Measurements from ENCODE around the gene EFNA3. TPM values are rescaled to one million over a fixed set of nuclear protein-coding genes. Genes with fewer than 3 reads are reported as not detected.

The EFNA3 gene
- total and polyA plus RNA-seq, 2 of the 4 experiments (the other 2 are of a cell fraction) = 0.72 to 1.6 TPM

DNA sequence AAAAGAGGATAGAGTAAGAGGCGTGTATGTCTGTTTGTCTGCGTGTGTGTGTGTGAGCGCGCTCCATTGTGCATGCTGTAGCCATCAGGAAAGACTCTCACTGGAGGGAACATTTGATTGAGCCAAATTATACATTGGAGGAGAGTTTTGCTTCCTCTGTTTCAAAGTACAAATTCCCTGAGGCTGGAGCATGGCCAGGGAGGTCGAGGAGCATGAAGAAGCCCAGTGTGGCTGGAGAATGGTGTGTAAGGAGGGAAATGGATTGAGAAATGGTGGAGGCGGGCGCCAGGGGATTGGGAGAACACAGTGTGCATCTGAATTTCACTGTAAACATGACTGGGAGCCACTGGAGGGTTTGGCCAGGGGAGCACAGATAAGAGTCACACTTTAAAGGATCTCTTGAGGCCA lies 27.0 kb downstream of the EFNA3 start:
- no peaks in the 10 kb centered on the region for H3K9me1 ChIP-seq (ENCODE audit: insufficient read depth, low read length)
- H2AK9ac ChIP-seq (replicated peaks; ENCODE audit: low read depth, low read length, poor library complexity) = no peak overlapping the region
- H3K79me1 ChIP-seq (ENCODE audit: low read depth in 1 of 2, low read length in 2 of 2) = no peaks in the 10 kb centered on the region
- intact Hi-C loops (cut with micrococcal nuclease) = no loop called here
- H4K8ac ChIP-seq (ENCODE audit: low read depth in 2 of 2, low read length in 2 of 2) = no peak overlapping the region
- peaks cover 45% of the 10 kb centered on the region for H3K27me3 ChIP-seq (ENCODE audit: control insufficient read depth, insufficient read depth, low read length)
- ATAC-seq (ENCODE audit: low read depth) = no peak
- in situ Hi-C loops (cut with MboI; ENCODE audit: low sequenced_read_pairs) = no loop called here
- no peaks in the 10 kb centered on the region for H3K36me3 ChIP-seq (ENCODE audit: control insufficient read depth, insufficient read depth, low read length)
- H2BK120ac ChIP-seq (ENCODE audit: low read depth, low read length) = no peak overlapping the region
- no peaks in the 10 kb centered on the region for H4K20me1 ChIP-seq (ENCODE audit: insufficient read depth, low read length)
- H2BK5ac ChIP-seq (ENCODE audit: low read depth, low read length, poor library complexity, severe bottlenecking) = no peak overlapping the region
- no peak overlapping the region for H2AK5ac ChIP-seq (ENCODE audit: low read depth, low read length)
- no peaks in the 10 kb centered on the region for H3K9me3 ChIP-seq (ENCODE audit: control insufficient read depth, insufficient read depth, low read length)
- H3K23ac ChIP-seq (ENCODE audit: low read depth, low read length) = no peak overlapping the region
- H2BK15ac ChIP-seq (ENCODE audit: low read depth, low read length) = no peak overlapping the region
- no peak overlapping the region for H4K5ac ChIP-seq (ENCODE audit: low read depth, low read length)
- H3K9ac ChIP-seq (ENCODE audit: low read depth, low read length) = no peak overlapping the region
- CTCF ChIA-PET = interaction anchor here (1.3 kb wide), 1 partner anchor 14 kb away, joined by 4 read pairs; no protein-coding TSS in a partner anchor
- H3K56ac ChIP-seq (ENCODE audit: extremely low read depth, insufficient read depth, low read length) = no peak overlapping the region
- POLR2A ChIA-PET (ENCODE audit: unreplicated experiment) = no interaction called here
- TF ChIP-seq MAZ (IDR thresholded peaks at IDR 0.05; ENCODE audit: borderline replicate concordance, low read depth, low read length) (no peak), CHD1 (IDR thresholded peaks at IDR 0.05; ENCODE audit: low read depth, low read length) (no peak), RCOR1 (IDR thresholded peaks at IDR 0.05; ENCODE audit: insufficient replicate concordance, low read length) (no peak), FOS (IDR thresholded peaks at IDR 0.05; ENCODE audit: low read depth, low read length) (no peak)
- H2AFZ ChIP-seq (replicated peaks; ENCODE audit: low read length, poor library complexity) = no peak overlapping the region
- dilution Hi-C loops (cut with HindIII; ENCODE audit: low sequenced_read_pairs, unreplicated experiment) = no loop called here
- no peak overlapping the region for H2BK20ac ChIP-seq (ENCODE audit: low read depth, low read length)
- no peak overlapping the region for H3K4me3 ChIP-seq (ENCODE audit: insufficient read depth, low read depth, low read length)
- 0% methylated on average over 1 of the region's 7 CpGs; no CpG with 5 or more reads in 1 of the 2 experiments for WGBS, 2 experiments (ENCODE audit: extremely low coverage in 2 of 2, insufficient read length in 1 of 2)
- H4K91ac ChIP-seq (ENCODE audit: insufficient read depth, low read depth, low read length) = no peak overlapping the region
- no peak for DNase-seq
- no peak overlapping the region for H3K27ac ChIP-seq (ENCODE audit: insufficient read depth, low read length)
- no peak overlapping the region for H3K4ac ChIP-seq (ENCODE audit: low read depth, low read length)
- no TSS peak for BruUV-seq (replicated peaks)
- H3K14ac ChIP-seq (replicated peaks; ENCODE audit: low read depth, low read length) = no peak overlapping the region
- H3K4me2 ChIP-seq (ENCODE audit: low read depth, low read length) = no peak overlapping the region
- H3K18ac ChIP-seq (ENCODE audit: low read depth, low read length) = no peak overlapping the region
- H3K4me1 ChIP-seq (ENCODE audit: control insufficient read depth, insufficient read depth, low read length) = no peaks in the 10 kb centered on the region
